ENCODE data around the gene IGFBP5. TPM values are rescaled to one million over a fixed set of nuclear protein-coding genes. Genes with fewer than 3 reads are reported as not detected.

Gene IGFBP5
- total RNA-seq, 1 experiment from 2014 or later = 0.20 TPM

GRCh38 chr2:216660496-216660895 is 34.9 kb downstream of the IGFBP5 start:
- no peaks in the 10 kb centered on the region for H3K36me3 Mint-ChIP-seq (ENCODE audit: insufficient read depth, unreplicated experiment)
- peaks cover 4% of the 10 kb centered on the region for H3K27me3 Mint-ChIP-seq (ENCODE audit: insufficient read depth, unreplicated experiment)
- H3K27ac Mint-ChIP-seq (ENCODE audit: unreplicated experiment) = no peak overlapping the region
- no peaks in the 10 kb centered on the region for H3K9me3 Mint-ChIP-seq (ENCODE audit: unreplicated experiment)
- no TSS peak for BruUV-seq (replicated peaks)
- no peaks in the 10 kb centered on the region for H3K4me1 ChIP-seq
- H3K4me1 Mint-ChIP-seq (ENCODE audit: low read depth, unreplicated experiment) = no peaks in the 10 kb centered on the region
- no peak for TF ChIP-seq CTCF (IDR thresholded peaks at IDR 0.05; ENCODE audit: insufficient read depth in 1 of 2, low read depth in 1 of 2, low read length in 1 of 2, severe bottlenecking in 1 of 2, unreplicated experiment in 1 of 2)
- no peaks in the 10 kb centered on the region for H3K9me3 ChIP-seq
- no peak for DNase-seq
- intact Hi-C loops (cut with micrococcal nuclease; ENCODE audit: unreplicated experiment) = loop anchor here (10.0 kb wide), 1 partner anchor 246 kb away; the partner anchor contains the start of gene SMARCAL1
- no peaks in the 10 kb centered on the region for H3K27me3 ChIP-seq (replicated peaks; ENCODE audit: control insufficient read depth, insufficient read depth, low read length)
- H3K4me3 Mint-ChIP-seq (ENCODE audit: unreplicated experiment) = no peak overlapping the region
- no peaks in the 10 kb centered on the region for H3K36me3 ChIP-seq (ENCODE audit: control insufficient read depth, insufficient read depth, low read length)
- ChIA-PET POLR2A (interaction anchor here (0.9 kb wide), 1 partner anchor 162 kb away, joined by 3 read pairs; the partner anchor contains the start of gene RPL37A), CTCF (interaction anchor here (0.8 to 1.2 kb wide), 2 partner anchors 9 to 141 kb away, joined by 3 to 4 read pairs; no protein-coding TSS in a partner anchor)
- no peak overlapping the region for H3K4me3 ChIP-seq (ENCODE audit: low read depth, low read length)

DNA sequence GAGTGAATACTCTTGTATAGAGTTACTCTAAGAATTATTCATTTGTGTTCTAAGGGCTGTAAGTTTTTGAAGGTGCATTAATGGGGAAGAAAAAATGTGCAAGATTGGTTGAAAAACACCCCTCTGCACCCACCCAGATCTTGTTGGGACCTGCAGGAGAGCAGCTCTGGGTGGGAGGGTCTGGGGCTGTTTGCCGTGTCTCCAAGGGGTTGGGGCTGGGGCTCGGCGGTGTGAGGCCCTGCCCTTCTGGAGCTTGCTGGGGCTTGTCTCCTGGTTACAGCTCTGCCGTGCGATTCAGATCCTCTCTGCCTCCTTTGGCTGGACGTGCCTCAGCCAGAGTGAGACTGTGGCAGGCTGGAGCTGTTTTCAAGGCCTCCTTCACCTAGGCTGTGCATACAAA is 36.1 kb downstream of the IGFBP5 start:
- POLR2A ChIA-PET = interaction anchor here (0.9 kb wide), 1 partner anchor 160 kb away, joined by 3 read pairs; the partner anchor contains the start of gene RPL37A
- CTCF ChIA-PET = interaction anchor here (1.2 kb wide), 1 partner anchor 10 kb away, joined by 4 read pairs; no protein-coding TSS in a partner anchor

DNA sequence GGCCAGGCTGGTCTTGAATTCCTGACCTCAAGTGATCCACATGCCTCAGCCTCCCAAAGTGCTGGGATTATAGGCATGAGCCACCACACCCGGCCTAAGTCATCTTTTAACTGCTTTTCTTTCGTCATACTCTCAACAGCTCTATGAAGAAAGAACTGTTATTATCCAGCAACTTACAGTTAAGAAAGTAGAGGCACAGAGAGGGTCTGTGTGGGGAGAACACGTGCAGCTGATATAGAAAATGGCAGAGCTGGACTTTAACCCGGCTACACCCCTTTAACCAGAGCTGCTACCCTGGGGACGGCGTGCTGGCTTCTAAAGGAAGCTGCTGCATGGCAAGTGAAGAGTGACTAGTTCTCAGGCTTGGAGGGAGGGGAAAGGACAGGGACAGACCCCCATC is 36.6 kb downstream of the IGFBP5 start:
- TF ChIP-seq CTCF (IDR thresholded peaks at IDR 0.05; ENCODE audit: insufficient read depth in 1 of 2, low read depth in 1 of 2, low read length in 1 of 2, severe bottlenecking in 1 of 2, unreplicated experiment in 1 of 2) = no peak
- Mint-ChIP-seq H3K27me3 (ENCODE audit: insufficient read depth, unreplicated experiment) (peaks cover 4% of the 10 kb centered on the region), H3K27ac (ENCODE audit: unreplicated experiment) (no peak overlapping the region), H3K9me3 (ENCODE audit: unreplicated experiment) (no peaks in the 10 kb centered on the region), H3K4me3 (ENCODE audit: unreplicated experiment) (no peak overlapping the region), H3K4me1 (ENCODE audit: low read depth, unreplicated experiment) (no peaks in the 10 kb centered on the region), H3K36me3 (ENCODE audit: insufficient read depth, unreplicated experiment) (no peaks in the 10 kb centered on the region)
- BruUV-seq (replicated peaks) = no TSS peak
- intact Hi-C loops (cut with micrococcal nuclease; ENCODE audit: unreplicated experiment) = no loop called here
- no peak for DNase-seq
- Histone ChIP-seq H3K9me3 (no peaks in the 10 kb centered on the region), H3K4me1 (peaks cover 7% of the 10 kb centered on the region), H3K27me3 (replicated peaks; ENCODE audit: control insufficient read depth, insufficient read depth, low read length) (no peaks in the 10 kb centered on the region), H3K36me3 (ENCODE audit: control insufficient read depth, insufficient read depth, low read length) (no peaks in the 10 kb centered on the region), H3K4me3 (ENCODE audit: low read depth, low read length) (no peak overlapping the region)
- POLR2A ChIA-PET = no interaction called here
- CTCF ChIA-PET = no interaction called here

More for the DNA sequence above, 36.1 kb downstream of the IGFBP5 start:
- Mint-ChIP-seq H3K9me3 (ENCODE audit: unreplicated experiment) (no peaks in the 10 kb centered on the region), H3K27ac (ENCODE audit: unreplicated experiment) (no peak overlapping the region), H3K36me3 (ENCODE audit: insufficient read depth, unreplicated experiment) (no peaks in the 10 kb centered on the region), H3K27me3 (ENCODE audit: insufficient read depth, unreplicated experiment) (peaks cover 4% of the 10 kb centered on the region), H3K4me3 (ENCODE audit: unreplicated experiment) (no peak overlapping the region), H3K4me1 (ENCODE audit: low read depth, unreplicated experiment) (no peaks in the 10 kb centered on the region)
- BruUV-seq (replicated peaks) = no TSS peak
- TF ChIP-seq CTCF (IDR thresholded peaks at IDR 0.05; ENCODE audit: insufficient read depth in 1 of 2, low read depth in 1 of 2, low read length in 1 of 2, severe bottlenecking in 1 of 2, unreplicated experiment in 1 of 2) = no peak
- Histone ChIP-seq H3K9me3 (no peaks in the 10 kb centered on the region), H3K36me3 (ENCODE audit: control insufficient read depth, insufficient read depth, low read length) (no peaks in the 10 kb centered on the region), H3K27me3 (replicated peaks; ENCODE audit: control insufficient read depth, insufficient read depth, low read length) (no peaks in the 10 kb centered on the region), H3K4me1 (peaks cover 2% of the 10 kb centered on the region), H3K4me3 (ENCODE audit: low read depth, low read length) (no peak overlapping the region)
- intact Hi-C loops (cut with micrococcal nuclease; ENCODE audit: unreplicated experiment) = no loop called here
- DNase-seq = no peak
